ENCODE results near the gene SGIP1. TPM values are rescaled to one million over a fixed set of nuclear protein-coding genes. Genes with fewer than 3 reads are reported as not detected.

The SGIP1 gene
- total RNA-seq, 1 donor from 2014 or later: 7.7 TPM

GRCh38 chr1:66521721-66522365 lies 12.1 kb upstream of the SGIP1 start:
- DNase-seq (ENCODE audit: low read depth, low spot score): no peak

GRCh38 chr1:66523562-66523961 lies 10.4 kb upstream of the SGIP1 start:
- no peak for DNase-seq (ENCODE audit: low read depth, low spot score)

GRCh38 chr1:66525086-66525485 lies 8.9 kb upstream of the SGIP1 start:
- DNase-seq (ENCODE audit: low read depth, low spot score): no peak

GRCh38 chr1:66526036-66526435 lies 7.9 kb upstream of the SGIP1 start:
- DNase-seq (ENCODE audit: low read depth, low spot score): no peak

GRCh38 chr1:66526991-66527390 lies 7.0 kb upstream of the SGIP1 start:
- DNase-seq (ENCODE audit: low read depth, low spot score): no peak

GRCh38 chr1:66527686-66528085 lies 6.3 kb upstream of the SGIP1 start:
- peak; percentile 90 for DNase-seq (ENCODE audit: low read depth, low spot score)

- DNase-seq (ENCODE audit: low read depth, low spot score): no peak
Measured at GRCh38 chr1:66528580-66528979, 5.4 kb upstream of the SGIP1 start.

GRCh38 chr1:66532214-66532613 lies 1.7 kb upstream of the SGIP1 start:
- DNase-seq (ENCODE audit: low read depth, low spot score): no peak

GRCh38 chr1:66532798-66533783 lies 862 bp upstream of the SGIP1 start:
- peak; percentile 54 for DNase-seq (ENCODE audit: low read depth, low spot score)

- DNase-seq (ENCODE audit: low read depth, low spot score): no peak
Measured at GRCh38 chr1:66535061-66535460, 1.1 kb downstream of the SGIP1 start.

- DNase-seq (ENCODE audit: low read depth, low spot score): no peak
Measured at GRCh38 chr1:66535853-66536252, 1.9 kb downstream of the SGIP1 start.

GRCh38 chr1:66537718-66538117 lies 3.8 kb downstream of the SGIP1 start:
- no peak for DNase-seq (ENCODE audit: low read depth, low spot score)

- DNase-seq (ENCODE audit: low read depth, low spot score): no peak
Measured at GRCh38 chr1:66539491-66539890, 5.5 kb downstream of the SGIP1 start.

GRCh38 chr1:66540434-66541032 lies 6.6 kb downstream of the SGIP1 start:
- DNase-seq (ENCODE audit: low read depth, low spot score): no peak

GRCh38 chr1:66542314-66542713 lies 8.4 kb downstream of the SGIP1 start:
- DNase-seq (ENCODE audit: low read depth, low spot score): no peak

- DNase-seq (ENCODE audit: low read depth, low spot score): peak; percentile 63
Measured at GRCh38 chr1:66542811-66543767, 9.1 kb downstream of the SGIP1 start.

GRCh38 chr1:66546047-66546810 lies 12.3 kb downstream of the SGIP1 start:
- no peak for DNase-seq (ENCODE audit: low read depth, low spot score)

GRCh38 chr1:66549017-66549416 lies 15.1 kb downstream of the SGIP1 start:
- no peak for DNase-seq (ENCODE audit: low read depth, low spot score)

- no peak for DNase-seq (ENCODE audit: low read depth, low spot score)
Measured at GRCh38 chr1:66550243-66550642, 16.3 kb downstream of the SGIP1 start.

GRCh38 chr1:66552287-66552686 lies 18.3 kb downstream of the SGIP1 start:
- DNase-seq (ENCODE audit: low read depth, low spot score): no peak

All from pulmonary artery endothelial cell (primary cell).